C4-2B (cell line): Measurements from ENCODE around the gene RPS3.
A peak's percentile ranks its signal among the peaks of the same experiment; 100 is the strongest.

Experiments
- H3K27ac ChIP-seq: fragments of 450-650 bp; 2 replicates; pipeline ENCODE4 v1.5.1; 2017
- ZFX ChIP-seq: fragments of 450-650 bp; IDR thresholded peaks from 2 replicates; pipeline ENCODE4 v1.6.1; 2017
- TF ChIP-seq, protein P1 (sequence below): fragments of 450-650 bp; conservative IDR thresholded peaks from 2 replicates; pipeline ENCODE4 v1.5.1; 2017; ENCODE audit warnings: mild to moderate bottlenecking

The RPS3 gene

DNA sequence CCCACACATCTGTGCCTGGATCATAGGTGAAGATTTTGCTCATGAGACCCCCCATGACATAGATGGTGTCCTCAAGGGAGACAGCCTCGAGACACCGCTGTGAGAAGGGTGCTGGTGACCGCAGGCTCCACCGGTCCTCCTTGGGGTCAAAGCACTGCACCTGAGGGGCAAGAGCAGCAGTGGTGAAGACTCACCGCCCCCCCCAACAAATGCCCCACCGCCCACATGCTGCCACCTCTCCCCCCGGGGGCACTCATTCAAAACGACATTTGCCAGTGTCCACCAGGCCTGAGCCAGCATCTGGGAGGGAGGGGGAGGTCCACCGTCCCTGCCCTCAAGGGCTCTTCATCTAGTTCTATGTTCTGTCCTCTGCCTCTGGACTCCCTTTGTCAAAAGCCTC, 24.4 kb downstream of the RPS3 start:
- TF ChIP-seq, protein P1, sequence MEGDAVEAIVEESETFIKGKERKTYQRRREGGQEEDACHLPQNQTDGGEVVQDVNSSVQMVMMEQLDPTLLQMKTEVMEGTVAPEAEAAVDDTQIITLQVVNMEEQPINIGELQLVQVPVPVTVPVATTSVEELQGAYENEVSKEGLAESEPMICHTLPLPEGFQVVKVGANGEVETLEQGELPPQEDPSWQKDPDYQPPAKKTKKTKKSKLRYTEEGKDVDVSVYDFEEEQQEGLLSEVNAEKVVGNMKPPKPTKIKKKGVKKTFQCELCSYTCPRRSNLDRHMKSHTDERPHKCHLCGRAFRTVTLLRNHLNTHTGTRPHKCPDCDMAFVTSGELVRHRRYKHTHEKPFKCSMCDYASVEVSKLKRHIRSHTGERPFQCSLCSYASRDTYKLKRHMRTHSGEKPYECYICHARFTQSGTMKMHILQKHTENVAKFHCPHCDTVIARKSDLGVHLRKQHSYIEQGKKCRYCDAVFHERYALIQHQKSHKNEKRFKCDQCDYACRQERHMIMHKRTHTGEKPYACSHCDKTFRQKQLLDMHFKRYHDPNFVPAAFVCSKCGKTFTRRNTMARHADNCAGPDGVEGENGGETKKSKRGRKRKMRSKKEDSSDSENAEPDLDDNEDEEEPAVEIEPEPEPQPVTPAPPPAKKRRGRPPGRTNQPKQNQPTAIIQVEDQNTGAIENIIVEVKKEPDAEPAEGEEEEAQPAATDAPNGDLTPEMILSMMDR = no peak
- TF ChIP-seq ZFX = no peak
- no peak overlapping the region for H3K27ac ChIP-seq

GRCh38 chr11:75424396-75424795, 25.1 kb downstream of the RPS3 start:
- TF ChIP-seq, protein P1 = no peak
- no peak for TF ChIP-seq ZFX
- no peak overlapping the region for H3K27ac ChIP-seq

- H3K27ac ChIP-seq = no peak overlapping the region
- TF ChIP-seq, protein P1 = no peak; the same call in 1 of the 2 replicates
- no peak for TF ChIP-seq ZFX
Observed at GRCh38 chr11:75425422-75425821, 26.1 kb downstream of the RPS3 start.

- TF ChIP-seq, protein P1 = no peak
- no peak for TF ChIP-seq ZFX
- H3K27ac ChIP-seq = no peak overlapping the region
Observed at GRCh38 chr11:75426720-75427086, 27.4 kb downstream of the RPS3 start.

DNA sequence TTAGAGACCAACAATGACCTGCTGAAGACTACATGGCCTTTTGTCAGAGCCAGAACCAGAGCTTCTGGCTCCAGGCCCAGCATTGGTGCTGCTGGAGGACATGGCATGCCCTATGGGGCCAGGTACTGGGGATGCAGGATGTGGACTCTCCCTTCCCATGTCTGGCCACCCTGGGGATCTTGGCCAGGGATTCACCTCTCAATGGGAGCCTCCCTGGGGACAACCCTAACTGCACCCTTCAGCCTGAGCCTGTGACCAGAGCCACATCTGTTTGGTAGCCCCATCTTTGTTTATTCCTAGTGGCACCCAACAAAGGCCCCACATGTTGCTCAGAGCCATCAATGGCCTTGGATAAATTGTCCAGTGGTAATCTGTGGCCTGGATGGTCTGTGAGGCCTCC, 27.9 kb downstream of the RPS3 start:
- H3K27ac ChIP-seq = peak overlapping the region; percentile 5; the same call in 1 of the 2 replicates
- TF ChIP-seq, protein P1 = no peak
- TF ChIP-seq ZFX = no peak

DNA sequence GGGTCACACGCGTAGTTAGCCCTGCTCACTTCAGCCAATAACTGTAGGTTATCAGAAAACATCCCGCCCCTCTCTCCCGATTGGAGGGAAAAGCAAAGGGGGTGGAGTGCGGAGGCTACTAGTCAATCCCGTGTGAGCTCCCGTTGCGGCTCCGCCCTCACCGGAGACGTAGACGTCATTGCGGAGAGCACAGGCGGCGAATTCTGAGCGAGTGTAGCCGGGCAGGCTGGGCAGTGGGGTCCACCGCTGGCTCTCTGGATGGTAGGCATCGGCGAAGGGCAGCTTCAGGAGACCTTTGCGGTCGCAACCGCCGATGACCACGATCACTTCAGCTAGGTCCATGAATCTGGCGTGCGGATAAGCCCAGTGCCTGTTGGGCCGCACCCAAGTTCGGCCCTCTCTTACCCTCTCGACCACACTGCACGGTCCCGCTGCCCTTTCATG, 29.0 kb downstream of the RPS3 start:
- peak overlapping the region; percentile 97 for H3K27ac ChIP-seq
- no peak for TF ChIP-seq ZFX
- TF ChIP-seq, protein P1 = no peak

GRCh38 chr11:75428989-75429640, 29.8 kb downstream of the RPS3 start:
- TF ChIP-seq, protein P1 = no peak
- TF ChIP-seq ZFX = no peak
- peak overlapping the region; percentile 97 for H3K27ac ChIP-seq
